Glutamatergic neuron (in vitro differentiated cells): Measurements from ENCODE around the gene PPM1B. TPM values are rescaled to one million over a fixed set of nuclear protein-coding genes. Genes with fewer than 3 reads are reported as not detected.

Experiments used
- DNase-seq: peaks from one replicate; pipeline ENCODE4 v3.0.0; 2022
- H3K27ac Mint-ChIP-seq: one replicate; pipeline ENCODE4 v1.8.0; 2020; ENCODE audit warnings: mild to moderate bottlenecking, mixed read lengths, inconsistent platforms; ENCODE audit not compliant: unreplicated experiment
- H3K27me3 Mint-ChIP-seq: one replicate; pipeline ENCODE4 v1.8.0; 2020; ENCODE audit warnings: mild to moderate bottlenecking, moderate library complexity, mixed read lengths, inconsistent platforms; ENCODE audit not compliant: unreplicated experiment
- H3K36me3 Mint-ChIP-seq: one replicate; pipeline ENCODE4 v1.8.0; 2020; ENCODE audit warnings: mild to moderate bottlenecking, mixed read lengths, inconsistent platforms; ENCODE audit not compliant: unreplicated experiment
- H3K4me1 Mint-ChIP-seq: one replicate; pipeline ENCODE4 v1.8.0; 2020; ENCODE audit warnings: mild to moderate bottlenecking, low read depth, mixed read lengths, inconsistent platforms; ENCODE audit not compliant: unreplicated experiment
- H3K4me3 Mint-ChIP-seq: one replicate; pipeline ENCODE4 v1.8.0; 2020; ENCODE audit warnings: mild to moderate bottlenecking, mixed read lengths, inconsistent platforms; ENCODE audit not compliant: unreplicated experiment
- H3K9me3 Mint-ChIP-seq: one replicate; pipeline ENCODE4 v1.8.0; 2020; ENCODE audit warnings: mild to moderate bottlenecking, moderate library complexity, mixed read lengths, inconsistent platforms; ENCODE audit not compliant: unreplicated experiment
- CTCF ChIP-seq: fragments of 200-600 bp; sonication (generic); IDR thresholded peaks from one replicate; pipeline ENCODE4 v1.5.0; 2021; ENCODE audit not compliant: partially characterized antibody, unreplicated experiment
- total RNA-seq: library from RNA; stranded (reverse); fragmentation: NEBNext Ultra II Directional; extraction: Animal tissue kit (Norgen Biotek cat#: 25700); gene quantifications from one replicate; pipeline ENCODE4 v1.2.1, GENCODE V29; 2021; ENCODE audit not compliant: unreplicated experiment

The PPM1B gene
- total RNA-seq, 1 donor from 2014 or later: 49.2 TPM

GRCh38 chr2:44139741-44140140 lies 28.9 kb upstream of the PPM1B start:
- no peak for DNase-seq
- Mint-ChIP-seq H3K9me3 (no peaks in the 10 kb centered on the region), H3K27ac (no peak overlapping the region), H3K4me1 (no peaks in the 10 kb centered on the region), H3K27me3 (no peaks in the 10 kb centered on the region), H3K36me3 (no peaks in the 10 kb centered on the region), H3K4me3 (no peak overlapping the region)
- TF ChIP-seq CTCF: no peak

- Mint-ChIP-seq H3K9me3 (no peaks in the 10 kb centered on the region), H3K4me1 (no peaks in the 10 kb centered on the region), H3K4me3 (no peak overlapping the region), H3K27ac (no peak overlapping the region), H3K27me3 (no peaks in the 10 kb centered on the region), H3K36me3 (no peaks in the 10 kb centered on the region)
- no peak for TF ChIP-seq CTCF
- no peak for DNase-seq
Observed at GRCh38 chr2:44142306-44142705, 26.4 kb upstream of the PPM1B start.

- no peak for DNase-seq
- Mint-ChIP-seq H3K36me3 (no peaks in the 10 kb centered on the region), H3K27ac (no peak overlapping the region), H3K27me3 (no peaks in the 10 kb centered on the region), H3K4me1 (no peaks in the 10 kb centered on the region), H3K9me3 (no peaks in the 10 kb centered on the region), H3K4me3 (no peak overlapping the region)
- no peak for TF ChIP-seq CTCF
Observed at GRCh38 chr2:44143701-44144100, 25.0 kb upstream of the PPM1B start.

- no peak for DNase-seq
- no peaks in the 10 kb centered on the region for H3K36me3 Mint-ChIP-seq
- TF ChIP-seq CTCF: no peak
Observed at GRCh38 chr2:44148999-44149398, 19.7 kb upstream of the PPM1B start.

GRCh38 chr2:44150473-44150872 lies 18.2 kb upstream of the PPM1B start:
- Mint-ChIP-seq H3K4me3 (no peak overlapping the region), H3K9me3 (no peaks in the 10 kb centered on the region), H3K36me3 (no peaks in the 10 kb centered on the region), H3K4me1 (no peaks in the 10 kb centered on the region), H3K27me3 (no peaks in the 10 kb centered on the region), H3K27ac (no peak overlapping the region)
- no peak for DNase-seq
- no peak for TF ChIP-seq CTCF

More at GRCh38 chr2:44148999-44149398, 19.7 kb upstream of the PPM1B start:
- Mint-ChIP-seq H3K9me3 (no peaks in the 10 kb centered on the region), H3K27ac (no peak overlapping the region), H3K27me3 (no peaks in the 10 kb centered on the region), H3K4me1 (no peaks in the 10 kb centered on the region), H3K4me3 (no peak overlapping the region)
